HepG2 (cell line): ENCODE data around the gene TMCO4. TPM values are rescaled to one million over a fixed set of nuclear protein-coding genes. Genes with fewer than 3 reads are reported as not detected.
A peak's percentile ranks its signal among the peaks of the same experiment; 100 is the strongest.

Experiments used
- CBFB ChIP-seq: sonication (generic); formaldehyde crosslinking; IDR thresholded peaks from 2 replicates; pipeline ENCODE4 v1.4.0; 2020; ENCODE audit warnings: missing genetic modification reagents
- FOXK1 ChIP-seq: sonication (generic); formaldehyde crosslinking; IDR thresholded peaks from 2 replicates; pipeline ENCODE4 v1.4.0; 2020; ENCODE audit warnings: low read depth, missing genetic modification reagents, borderline replicate concordance
- MEIS2 ChIP-seq: sonication (generic); formaldehyde crosslinking; IDR thresholded peaks from 2 replicates; pipeline ENCODE4 v1.9.0; 2021; ENCODE audit warnings: mild to moderate bottlenecking, missing genetic modification reagents
- NAIF1 ChIP-seq: sonication (generic); formaldehyde crosslinking; IDR thresholded peaks from 2 replicates; pipeline ENCODE4 v1.5.0; 2020; ENCODE audit warnings: mild to moderate bottlenecking, missing genetic modification reagents, borderline replicate concordance
- NFATC3 ChIP-seq: sonication (generic); formaldehyde crosslinking; IDR thresholded peaks from 2 replicates; pipeline ENCODE4 v1.5.1; 2020; ENCODE audit warnings: mild to moderate bottlenecking, missing genetic modification reagents
- NKX3-1 ChIP-seq: sonication (generic); formaldehyde crosslinking; IDR thresholded peaks from 2 replicates; pipeline ENCODE4 v1.5.0; 2020; ENCODE audit warnings: missing genetic modification reagents
- ONECUT2 ChIP-seq: sonication (generic); formaldehyde crosslinking; IDR thresholded peaks from 2 replicates; pipeline ENCODE4 v1.4.0; 2020; ENCODE audit warnings: missing genetic modification reagents
- SIX1 ChIP-seq: sonication (generic); formaldehyde crosslinking; IDR thresholded peaks from 2 replicates; pipeline ENCODE4 v1.4.0; 2020; ENCODE audit warnings: missing genetic modification reagents, borderline replicate concordance
- SKIL ChIP-seq: sonication (generic); formaldehyde crosslinking; IDR thresholded peaks from 2 replicates; pipeline ENCODE4 v1.8.0; 2022; ENCODE audit warnings: missing genetic modification reagents, mild to moderate bottlenecking, moderate library complexity, borderline replicate concordance
- SMAD3 ChIP-seq: sonication (generic); formaldehyde crosslinking; IDR thresholded peaks from 2 replicates; pipeline ENCODE4 v1.4.0; 2020; ENCODE audit warnings: missing genetic modification reagents
- SRY ChIP-seq: sonication (generic); formaldehyde crosslinking; IDR thresholded peaks from 2 replicates; pipeline ENCODE4 v1.8.0; 2022; ENCODE audit warnings: mild to moderate bottlenecking, missing genetic modification reagents
- STAG1 ChIP-seq: sonication (generic); formaldehyde crosslinking; IDR thresholded peaks from 2 replicates; pipeline ENCODE4 v1.4.0; 2020; ENCODE audit warnings: missing genetic modification reagents
- U2AF2 ChIP-seq: fragments of 200-400 bp; formaldehyde crosslinking; IDR thresholded peaks from 2 replicates; pipeline ENCODE4 v1.6.1; 2017; ENCODE audit warnings: low read depth, mild to moderate bottlenecking, low read length
- ZFP36 ChIP-seq: fragments of 150-350 bp; IDR thresholded peaks from 2 replicates; pipeline ENCODE4 v1.6.1; 2018; ENCODE audit warnings: borderline replicate concordance, low read length, low read depth; ENCODE audit not compliant: partially characterized antibody
- ZKSCAN8 ChIP-seq: IDR thresholded peaks from 2 replicates; pipeline ENCODE4 v1.6.1; 2016; ENCODE audit warnings: borderline replicate concordance, missing genetic modification reagents, missing compliant biosample characterization
- ZNF138 ChIP-seq: sonication (generic); formaldehyde crosslinking; IDR thresholded peaks from 2 replicates; pipeline ENCODE4 v1.5.0; 2020; ENCODE audit warnings: mild to moderate bottlenecking, low read depth, missing genetic modification reagents
- ZNF224 ChIP-seq: sonication (generic); formaldehyde crosslinking; IDR thresholded peaks from 2 replicates; pipeline ENCODE4 v1.5.0; 2020; ENCODE audit warnings: mild to moderate bottlenecking, missing genetic modification reagents
- ZNF24 ChIP-seq: fragments of 450-650 bp; IDR thresholded peaks from 2 replicates; pipeline ENCODE4 v1.6.1; 2017; ENCODE audit warnings: antibody characterized with exemption, mild to moderate bottlenecking
- ZNF331 ChIP-seq: sonication (generic); formaldehyde crosslinking; IDR thresholded peaks from 2 replicates; pipeline ENCODE4 v1.4.0; 2020; ENCODE audit warnings: missing genetic modification reagents
- ZNF33B ChIP-seq: sonication (generic); formaldehyde crosslinking; IDR thresholded peaks from 2 replicates; pipeline ENCODE4 v1.5.1; 2020; ENCODE audit warnings: mild to moderate bottlenecking, missing genetic modification reagents
- ZNF441 ChIP-seq: sonication (generic); formaldehyde crosslinking; IDR thresholded peaks from 2 replicates; pipeline ENCODE4 v1.7.0; 2021; ENCODE audit warnings: missing genetic modification reagents, borderline replicate concordance
- ZNF556 ChIP-seq: sonication (generic); formaldehyde crosslinking; IDR thresholded peaks from 2 replicates; pipeline ENCODE4 v1.4.0; 2020; ENCODE audit warnings: mild to moderate bottlenecking, missing genetic modification reagents, borderline replicate concordance
- ZNF558 ChIP-seq: sonication (generic); formaldehyde crosslinking; IDR thresholded peaks from 2 replicates; pipeline ENCODE4 v1.9.0; 2022; ENCODE audit warnings: mild to moderate bottlenecking, missing genetic modification reagents, borderline replicate concordance
- ZNF577 ChIP-seq: sonication (generic); formaldehyde crosslinking; IDR thresholded peaks from 2 replicates; pipeline ENCODE4 v1.4.0; 2020; ENCODE audit warnings: mild to moderate bottlenecking, low read depth, missing genetic modification reagents, borderline replicate concordance
- ZNF777 ChIP-seq: sonication (generic); formaldehyde crosslinking; IDR thresholded peaks from 2 replicates; pipeline ENCODE4 v1.4.0; 2020; ENCODE audit warnings: missing genetic modification reagents
- ZNF784 ChIP-seq: sonication (generic); formaldehyde crosslinking; IDR thresholded peaks from 2 replicates; pipeline ENCODE4 v1.5.1; 2020; ENCODE audit warnings: missing genetic modification reagents, mild to moderate bottlenecking, borderline replicate concordance
- ZNF878 ChIP-seq: sonication (generic); formaldehyde crosslinking; IDR thresholded peaks from 2 replicates; pipeline ENCODE4 v1.8.1; 2023; ENCODE audit warnings: mild to moderate bottlenecking, missing genetic modification reagents, moderate library complexity
- polyA plus RNA-seq, 8 experiments: library from polyadenylated mRNA; depleted of rRNA in 3 of 8; stranded (reverse) in 7 of 8; unstranded in 1 of 8; fragments of >200 nt; fragmentation: Illumina TruSeq in 4 of 8; extraction: Trizol in 4 of 8; gene quantifications; 2 replicates each; pipeline versions ENCODE4 v1.2.1 to v1.2.3, GENCODE V29; 2011 to 2016; ENCODE audit warnings: low read depth in 4 of 8, missing spikeins in 1 of 8, mixed read lengths in 1 of 8; ENCODE audit not compliant: insufficient read depth in 1 of 8
- total RNA-seq, 5 experiments: library from RNA; depleted of rRNA; stranded (reverse); fragments of >200 nt; fragmentation: Illumina TruSeq; extraction: Trizol; gene quantifications; 2 replicates each; pipeline ENCODE4 v1.2.3, GENCODE V29; 2016; ENCODE audit warnings: low read depth in 1 of 5
- TF ChIP-seq, protein P1 (sequence below): sonication (generic); formaldehyde crosslinking; IDR thresholded peaks from 2 replicates; pipeline ENCODE4 v1.8.1; 2022; ENCODE audit warnings: mild to moderate bottlenecking, missing genetic modification reagents

The TMCO4 gene
- total and polyA plus RNA-seq, 2 of the 13 experiments (the other 11 are each of a cell fraction or from before 2014, with no cell fraction given), result 2.1 to 4.1 TPM

DNA sequence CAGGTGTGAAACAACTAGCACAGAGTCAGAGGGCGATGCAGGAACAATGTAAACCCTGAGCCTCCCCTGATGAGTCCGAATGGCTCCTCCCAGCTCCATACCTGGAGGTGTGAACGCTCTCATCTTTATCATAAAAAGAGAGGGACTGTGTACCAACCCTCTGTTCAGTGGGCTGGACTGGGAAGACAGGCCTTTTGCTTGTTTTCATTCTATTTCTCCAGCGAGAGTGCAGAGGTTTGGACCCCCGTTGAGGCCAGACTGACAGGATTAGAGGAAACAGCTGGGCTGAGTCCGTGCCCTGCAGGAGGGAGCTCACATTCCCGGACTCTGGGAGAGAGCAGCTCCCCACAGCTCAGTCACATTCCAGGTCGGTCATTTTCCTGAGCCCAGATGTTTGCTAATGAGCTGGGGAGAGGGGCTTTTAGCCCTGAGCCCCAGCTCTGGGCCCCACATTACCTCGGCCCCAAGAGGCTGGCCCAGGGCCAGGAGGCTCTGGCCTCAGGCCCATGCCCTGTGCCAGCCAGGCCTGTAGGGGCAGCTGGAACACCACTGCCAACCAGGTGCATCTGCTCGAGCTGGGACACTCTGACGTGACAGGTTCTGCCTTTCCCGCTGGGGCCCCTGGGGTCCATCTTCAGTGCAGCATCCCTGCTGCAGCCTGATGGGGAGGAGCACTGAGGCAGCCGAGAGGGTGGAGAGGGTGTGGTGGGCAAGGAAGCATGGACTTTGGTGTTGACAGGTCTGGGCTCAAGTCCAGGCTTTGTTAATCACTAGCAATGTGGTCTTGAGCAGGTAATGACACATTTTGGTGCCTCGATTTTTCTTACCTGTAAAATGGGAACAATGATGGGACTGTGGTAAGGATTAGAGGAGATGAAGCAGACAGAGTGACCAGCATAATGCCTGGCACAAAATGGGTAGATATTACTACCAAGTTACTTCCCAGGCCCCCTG, 159.1 kb downstream of the TMCO4 start (continued):
- TF ChIP-seq NFATC3 (CRISPR knock-in tag), result no peak
- TF ChIP-seq U2AF2, result no peak
- no peak for TF ChIP-seq NAIF1 (CRISPR knock-in tag)
- no peak for TF ChIP-seq ZNF138 (CRISPR knock-in tag)
- no peak for TF ChIP-seq ONECUT2
- no peak for TF ChIP-seq ZNF577
- TF ChIP-seq SMAD3 (CRISPR knock-in tag), result peak; percentile 25; the same call in 1 of the 2 replicates
- TF ChIP-seq, protein P1, sequence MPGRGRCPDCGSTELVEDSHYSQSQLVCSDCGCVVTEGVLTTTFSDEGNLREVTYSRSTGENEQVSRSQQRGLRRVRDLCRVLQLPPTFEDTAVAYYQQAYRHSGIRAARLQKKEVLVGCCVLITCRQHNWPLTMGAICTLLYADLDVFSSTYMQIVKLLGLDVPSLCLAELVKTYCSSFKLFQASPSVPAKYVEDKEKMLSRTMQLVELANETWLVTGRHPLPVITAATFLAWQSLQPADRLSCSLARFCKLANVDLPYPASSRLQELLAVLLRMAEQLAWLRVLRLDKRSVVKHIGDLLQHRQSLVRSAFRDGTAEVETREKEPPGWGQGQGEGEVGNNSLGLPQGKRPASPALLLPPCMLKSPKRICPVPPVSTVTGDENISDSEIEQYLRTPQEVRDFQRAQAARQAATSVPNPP, result no peak
- no peak for TF ChIP-seq ZNF878 (CRISPR knock-in tag)
- no peak for TF ChIP-seq ZKSCAN8 (CRISPR knock-in tag)
- no peak for TF ChIP-seq ZNF224 (CRISPR knock-in tag)
- TF ChIP-seq ZNF24, result no peak
- no peak for TF ChIP-seq ZFP36
- TF ChIP-seq MEIS2 (CRISPR knock-in tag), result no peak
- TF ChIP-seq STAG1 (CRISPR knock-in tag), result no peak
- TF ChIP-seq SIX1 (CRISPR knock-in tag), result no peak
- no peak for TF ChIP-seq FOXK1 (CRISPR knock-in tag)
- 0 out of 2 replicates have a peak, but pooled peaks have one; percentile 25 for TF ChIP-seq ZNF556
- TF ChIP-seq ZNF777, result no peak
- TF ChIP-seq NKX3-1, result no peak
- TF ChIP-seq ZNF441, result 0 out of 2 replicates have a peak, but pooled peaks have one; percentile 49
- no peak for TF ChIP-seq SRY (CRISPR knock-in tag)
- TF ChIP-seq ZNF33B (CRISPR knock-in tag), result no peak
- TF ChIP-seq SKIL (CRISPR knock-in tag), result no peak
- no peak for TF ChIP-seq CBFB (CRISPR knock-in tag)
- TF ChIP-seq ZNF784 (CRISPR knock-in tag), result no peak
- no peak for TF ChIP-seq ZNF558 (CRISPR knock-in tag)
- TF ChIP-seq ZNF331 (CRISPR knock-in tag), result no peak
